K562 (cell line): Measurements from ENCODE around the gene ANKS1B. TPM values are rescaled to one million over a fixed set of nuclear protein-coding genes. Genes with fewer than 3 reads are reported as not detected.

Experiments
- ATAC-seq: fragments of 200-7000 bp; cut with Tn5 transposase; 3 replicates; pipeline ENCODE4 v1.9.1; 2020; ENCODE audit warnings: moderate library complexity
- BruUV-seq: library from RNA; stranded (reverse); fragments of 400-500 nt; replicated peaks from 2 replicates; lab custom pipeline; 2021; lab: Mats Ljungman, UMichigan
- CTCF ChIA-PET: fragments of 300-600 bp; formaldehyde crosslinking; extraction: SDS; loops from one replicate; lab custom pipeline; 2021; ENCODE audit warnings: low intra/inter-chr PET ratio; lab: Yijun Ruan, JAX
- POLR2A ChIA-PET: fragments of 300-600, 350-650 bp; sonication (Branson Sonifier 250); formaldehyde crosslinking; extraction: SDS; loops from one replicate; lab custom pipeline; 2021; ENCODE audit warnings: antibody characterized with exemption, inconsistent platforms; lab: Yijun Ruan, JAX
- DNase-seq, 4 experiments: peaks; one replicate each; pipeline versions ENCODE4 v3.0.0 to v3.0.0-alpha.2; 2011 to 2018; ENCODE audit warnings: low spot score in 3 of 4, mixed read lengths in 3 of 4; ENCODE audit errors: extremely low read depth in 1 of 4
- FAIRE-seq: peaks from 2 replicates; lab custom pipeline; 2011; peaks lifted over from hg19 to GRCh38; lab: Jason Lieb, UNC
- H2AFZ ChIP-seq: 2 replicates; pipeline ENCODE4 v1.6.0; 2011; ENCODE audit warnings: low read depth, low read length, control low read depth, inconsistent platforms
- H3K27ac ChIP-seq: fragments of 200-600 bp; 3 replicates; pipeline ENCODE4 v1.8.0; 2011; ENCODE audit warnings: low read depth, mild to moderate bottlenecking, control low read depth, inconsistent platforms, low read length, moderate library complexity, mixed read lengths; ENCODE audit errors: extremely low read depth
- H3K27me3 ChIP-seq, 2 experiments: fragments of 300-600 bp in 1 of 2; 2 replicates in 1 of 2; 3 replicates in 1 of 2; pipeline versions ENCODE4 v1.6.0 to v1.8.0; 2011; ENCODE audit warnings: inconsistent platforms in 2 of 2, low read length in 2 of 2, mild to moderate bottlenecking in 1 of 2, mixed read lengths in 1 of 2, moderate library complexity in 1 of 2; ENCODE audit not compliant: control insufficient read depth in 2 of 2, insufficient read depth in 2 of 2
- H3K36me3 ChIP-seq: fragments of 300-600 bp; 3 replicates; pipeline ENCODE4 v1.8.0; 2011; ENCODE audit warnings: mild to moderate bottlenecking, low read length, inconsistent platforms; ENCODE audit not compliant: control insufficient read depth, insufficient read depth
- H3K4me1 ChIP-seq, 2 experiments: fragments of 200-600 bp in 1 of 2; replicated peaks in 1 of 2; 2 replicates in 1 of 2; 3 replicates in 1 of 2; pipeline versions ENCODE4 v1.5.1 to v1.8.0; 2011; ENCODE audit warnings: inconsistent platforms in 2 of 2, low read length in 2 of 2, mild to moderate bottlenecking in 1 of 2, mixed read lengths in 1 of 2, moderate library complexity in 1 of 2; ENCODE audit not compliant: control insufficient read depth in 2 of 2, insufficient read depth in 2 of 2
- H3K4me2 ChIP-seq: 2 replicates; pipeline ENCODE4 v1.6.1; 2011; ENCODE audit warnings: low read length, control low read depth, inconsistent platforms, mixed read lengths; ENCODE audit not compliant: insufficient read depth
- H3K4me3 ChIP-seq: fragments of 200-600 bp; sonication (generic), shearing (Covaris generic); 2 replicates; pipeline ENCODE4 v1.5.1; 2016; ENCODE audit warnings: control low read depth, inconsistent platforms
- H3K79me2 ChIP-seq: fragments of 200-600 bp; 3 replicates; pipeline ENCODE4 v1.8.0; 2011; ENCODE audit warnings: low read length, inconsistent platforms; ENCODE audit not compliant: control insufficient read depth, insufficient read depth
- H3K9ac ChIP-seq, 2 experiments: 2 replicates each; pipeline versions ENCODE4 v1.6.0 to v1.6.1; 2011; ENCODE audit warnings: low read depth in 2 of 2, low read length in 2 of 2, control low read depth in 1 of 2, inconsistent platforms in 1 of 2, mild to moderate bottlenecking in 1 of 2, mixed read lengths in 1 of 2; ENCODE audit not compliant: insufficient read depth in 1 of 2
- H3K9me1 ChIP-seq: one replicate; pipeline ENCODE4 v1.6.0; 2011; ENCODE audit warnings: inconsistent platforms, mild to moderate bottlenecking, low read length, moderate library complexity; ENCODE audit not compliant: control insufficient read depth, insufficient read depth
- H3K9me3 ChIP-seq: replicated peaks from 2 replicates; pipeline ENCODE4 v1.5.1; 2011; ENCODE audit warnings: low read depth, low read length, inconsistent platforms; ENCODE audit not compliant: control insufficient read depth, insufficient read depth
- H4K20me1 ChIP-seq: replicated peaks from 2 replicates; pipeline ENCODE4 v1.6.1; 2011; ENCODE audit warnings: low read length, inconsistent platforms, mixed read lengths; ENCODE audit not compliant: control insufficient read depth, insufficient read depth
- ADNP ChIP-seq: fragments of 200-800 bp; sonication (Bioruptor generic); IDR thresholded peaks from 2 replicates; pipeline ENCODE4 v1.6.1; 2016; ENCODE audit warnings: missing genetic modification characterization, missing compliant biosample characterization
- CC2D1A ChIP-seq: fragments of 450-650 bp; IDR thresholded peaks from 2 replicates; pipeline ENCODE4 v1.6.1; 2017; ENCODE audit warnings: mild to moderate bottlenecking
- E2F3 ChIP-seq: fragments of 250-450 bp; sonication (Bioruptor Pico); IDR thresholded peaks from 2 replicates; pipeline ENCODE4 v1.4.0; 2020; ENCODE audit warnings: mild to moderate bottlenecking
- KAT2B ChIP-seq: IDR thresholded peaks from one replicate; pipeline ENCODE4 v1.6.1; 2012; ENCODE audit warnings: low read depth, mild to moderate bottlenecking, control low read depth, inconsistent platforms, low read length, moderate library complexity
- PHTF2 ChIP-seq: fragments of 250-450 bp; sonication (Bioruptor Pico); IDR thresholded peaks from 2 replicates; pipeline ENCODE4 v1.5.0; 2021; ENCODE audit warnings: mild to moderate bottlenecking
- POLR2G ChIP-seq: fragments of 200-400 bp; formaldehyde crosslinking; IDR thresholded peaks from 2 replicates; pipeline ENCODE4 v1.6.1; 2017; ENCODE audit warnings: low read depth, mild to moderate bottlenecking, antibody characterized with exemption, low read length, moderate library complexity
- TAF7 ChIP-seq: fragments of 450-650 bp; IDR thresholded peaks from 2 replicates; pipeline ENCODE4 v1.6.1; 2016; ENCODE audit warnings: missing genetic modification characterization, missing compliant biosample characterization
- ZC3H4 ChIP-seq: sonication (generic); formaldehyde crosslinking; IDR thresholded peaks from 2 replicates; pipeline ENCODE4 v1.9.0; 2021; ENCODE audit warnings: missing genetic modification reagents, borderline replicate concordance
- ZC3H8 ChIP-seq: fragments of 450-650 bp; IDR thresholded peaks from 2 replicates; pipeline ENCODE4 v1.6.1; 2017
- ZNF184 ChIP-seq: sonication (generic); formaldehyde crosslinking; IDR thresholded peaks from 2 replicates; pipeline ENCODE4 v1.5.0; 2020; ENCODE audit warnings: missing genetic modification reagents
- ZNF778 ChIP-seq: fragments of 450-650 bp; formaldehyde crosslinking; IDR thresholded peaks from 2 replicates; pipeline ENCODE4 v1.4.0; 2020; ENCODE audit warnings: mild to moderate bottlenecking, moderate library complexity
- WGBS: fragments of 100-300 bp; shearing (Covaris generic); methylation state at CpG from one replicate; pipeline ENCODE4 v1.1.6; 2016; ENCODE audit warnings: low coverage, mixed read lengths; ENCODE audit not compliant: insufficient coverage; ENCODE audit errors: missing lambda C conversion rate; 5-methylcytosine and 5-hydroxymethylcytosine counted together
- in situ Hi-C: fragments of 300-500 bp; cut with MboI; formaldehyde crosslinking; loops from 4 replicates; pipeline ENCODE4 v1.15.0; 2018; ENCODE audit warnings: inconsistent platforms, mixed read lengths
- intact Hi-C: fragments of 100-400 bp; cut with micrococcal nuclease; formaldehyde crosslinking; loops from 2 replicates; pipeline ENCODE4 v1.14.2; 2022
- polyA plus RNA-seq, 8 experiments: library from polyadenylated mRNA; depleted of rRNA in 4 of 8; stranded (reverse) in 5 of 8; unstranded in 3 of 8; fragments of >200 nt; fragmentation: Nextera tagmentation in 2 of 8; fragmentation: Illumina TruSeq in 1 of 8; extraction: Ambion mirVana in 2 of 8; extraction: Trizol in 1 of 8; gene quantifications; 2 replicates each; pipeline versions ENCODE4 v1.2.1 to v1.2.3, GENCODE V29; 2011 to 2014; ENCODE audit warnings: inconsistent platforms in 1 of 8, missing spikeins in 1 of 8
- total RNA-seq, 7 experiments: library from RNA; depleted of rRNA in 6 of 7; stranded (reverse); fragments of >200 nt in 6 of 7; fragmentation: Illumina TruSeq in 2 of 7; extraction: Trizol in 2 of 7; gene quantifications; 2 replicates each; pipeline versions ENCODE4 v1.2.1 to v1.2.3, GENCODE V29; 2011 to 2021; ENCODE audit warnings: low replicate concordance in 1 of 7
- TF ChIP-seq, protein P1 (sequence below): fragments of 250-450 bp; sonication (Bioruptor Pico); IDR thresholded peaks from 2 replicates; pipeline ENCODE4 v1.4.0; 2020; ENCODE audit warnings: mild to moderate bottlenecking, moderate library complexity
- TF ChIP-seq, protein P2 (sequence below): fragments of 450-650 bp; formaldehyde crosslinking; IDR thresholded peaks from 2 replicates; pipeline ENCODE4 v1.4.0; 2020; ENCODE audit warnings: mild to moderate bottlenecking, moderate library complexity
- TF ChIP-seq, protein P3 (sequence below): fragments of 250-450 bp; sonication (Bioruptor Pico); IDR thresholded peaks from 2 replicates; pipeline ENCODE4 v1.8.0; 2022; ENCODE audit warnings: moderate library complexity, mild to moderate bottlenecking, inconsistent platforms
- TF ChIP-seq, protein P4 (sequence below): sonication (generic); IDR thresholded peaks from 2 replicates; pipeline ENCODE4 v1.6.1; 2016

ANKS1B gene
- total and polyA plus RNA-seq, 9 of the 15 experiments (the other 6 are each of a cell fraction or from before 2014, with no cell fraction given): 0.04 to 0.47 (median 0.28) TPM; not detected in 4

DNA sequence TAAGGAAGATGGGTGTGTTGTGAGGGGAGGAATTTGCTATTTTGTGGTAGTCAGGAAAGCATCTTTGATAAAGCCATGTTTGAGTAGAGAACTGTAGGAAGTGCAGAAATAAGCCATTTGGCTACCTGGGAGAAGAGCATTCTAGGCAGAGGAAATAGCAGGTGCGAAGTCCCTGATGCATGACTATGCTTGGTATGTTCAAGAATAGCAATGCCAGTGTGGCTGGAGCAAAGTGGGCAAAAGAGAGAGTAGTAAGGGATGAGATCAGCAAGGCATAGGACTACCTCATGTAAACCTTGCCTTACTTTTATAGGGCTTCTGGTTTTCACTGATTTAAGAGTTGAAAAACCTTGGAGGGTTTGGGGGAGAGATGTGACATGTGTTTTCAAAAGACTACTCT is 702.6 kb downstream of the ANKS1B start:
- Histone ChIP-seq H3K36me3 (no peaks in the 10 kb centered on the region), H3K79me2 (no peaks in the 10 kb centered on the region), H4K20me1 (no peaks in the 10 kb centered on the region), H3K4me2 (no peak overlapping the region), H3K9me1 (no peaks in the 10 kb centered on the region), H3K9me3 (no peaks in the 10 kb centered on the region; the same call in 1 of the 2 replicates), H3K4me1 (no peaks in the 10 kb centered on the region), H3K9ac (no peak overlapping the region), H2AFZ (no peak overlapping the region), H3K4me3 (no peak overlapping the region), H3K27me3 (no peaks in the 10 kb centered on the region), H3K27ac (no peak overlapping the region)
- ATAC-seq: no peak
- intact Hi-C loops: no loop called here
- no TSS peak for BruUV-seq
- CTCF ChIA-PET: no interaction called here
- 0% methylated on average over 1 of the region's 1 CpG for WGBS
- POLR2A ChIA-PET: no interaction called here
- no peak for DNase-seq
- in situ Hi-C loops: no loop called here
- no peak for FAIRE-seq
- TF ChIP-seq PHTF2 (CRISPR knock-in tag): no peak
- TF ChIP-seq, protein P1, sequence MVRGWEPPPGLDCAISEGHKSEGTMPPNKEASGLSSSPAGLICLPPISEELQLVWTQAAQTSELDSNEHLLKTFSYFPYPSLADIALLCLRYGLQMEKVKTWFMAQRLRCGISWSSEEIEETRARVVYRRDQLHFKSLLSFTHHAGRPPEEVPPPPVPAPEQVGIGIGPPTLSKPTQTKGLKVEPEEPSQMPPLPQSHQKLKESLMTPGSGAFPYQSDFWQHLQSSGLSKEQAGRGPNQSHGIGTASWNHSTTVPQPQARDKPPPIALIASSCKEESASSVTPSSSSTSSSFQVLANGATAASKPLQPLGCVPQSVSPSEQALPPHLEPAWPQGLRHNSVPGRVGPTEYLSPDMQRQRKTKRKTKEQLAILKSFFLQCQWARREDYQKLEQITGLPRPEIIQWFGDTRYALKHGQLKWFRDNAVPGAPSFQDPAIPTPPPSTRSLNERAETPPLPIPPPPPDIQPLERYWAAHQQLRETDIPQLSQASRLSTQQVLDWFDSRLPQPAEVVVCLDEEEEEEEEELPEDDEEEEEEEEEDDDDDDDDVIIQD (CRISPR knock-in tag): no peak
- no peak for TF ChIP-seq ZC3H8
- TF ChIP-seq TAF7 (tag): no peak
- no peak for TF ChIP-seq POLR2G
- TF ChIP-seq ZC3H4 (CRISPR knock-in tag): no peak
- TF ChIP-seq KAT2B: no peak
- TF ChIP-seq ADNP: no peak
- no peak for TF ChIP-seq CC2D1A
- no peak for TF ChIP-seq ZNF184
- TF ChIP-seq, protein P2, sequence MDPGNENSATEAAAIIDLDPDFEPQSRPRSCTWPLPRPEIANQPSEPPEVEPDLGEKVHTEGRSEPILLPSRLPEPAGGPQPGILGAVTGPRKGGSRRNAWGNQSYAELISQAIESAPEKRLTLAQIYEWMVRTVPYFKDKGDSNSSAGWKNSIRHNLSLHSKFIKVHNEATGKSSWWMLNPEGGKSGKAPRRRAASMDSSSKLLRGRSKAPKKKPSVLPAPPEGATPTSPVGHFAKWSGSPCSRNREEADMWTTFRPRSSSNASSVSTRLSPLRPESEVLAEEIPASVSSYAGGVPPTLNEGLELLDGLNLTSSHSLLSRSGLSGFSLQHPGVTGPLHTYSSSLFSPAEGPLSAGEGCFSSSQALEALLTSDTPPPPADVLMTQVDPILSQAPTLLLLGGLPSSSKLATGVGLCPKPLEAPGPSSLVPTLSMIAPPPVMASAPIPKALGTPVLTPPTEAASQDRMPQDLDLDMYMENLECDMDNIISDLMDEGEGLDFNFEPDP (CRISPR knock-in tag): no peak
- TF ChIP-seq, protein P3, sequence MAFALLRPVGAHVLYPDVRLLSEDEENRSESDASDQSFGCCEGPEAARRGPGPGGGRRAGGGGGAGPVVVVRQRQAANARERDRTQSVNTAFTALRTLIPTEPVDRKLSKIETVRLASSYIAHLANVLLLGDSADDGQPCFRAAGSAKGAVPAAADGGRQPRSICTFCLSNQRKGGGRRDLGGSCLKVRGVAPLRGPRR: no peak
- TF ChIP-seq, protein P4, sequence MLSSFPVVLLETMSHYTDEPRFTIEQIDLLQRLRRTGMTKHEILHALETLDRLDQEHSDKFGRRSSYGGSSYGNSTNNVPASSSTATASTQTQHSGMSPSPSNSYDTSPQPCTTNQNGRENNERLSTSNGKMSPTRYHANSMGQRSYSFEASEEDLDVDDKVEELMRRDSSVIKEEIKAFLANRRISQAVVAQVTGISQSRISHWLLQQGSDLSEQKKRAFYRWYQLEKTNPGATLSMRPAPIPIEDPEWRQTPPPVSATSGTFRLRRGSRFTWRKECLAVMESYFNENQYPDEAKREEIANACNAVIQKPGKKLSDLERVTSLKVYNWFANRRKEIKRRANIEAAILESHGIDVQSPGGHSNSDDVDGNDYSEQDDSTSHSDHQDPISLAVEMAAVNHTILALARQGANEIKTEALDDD: no peak
- no peak for TF ChIP-seq ZNF778
- TF ChIP-seq E2F3 (CRISPR knock-in tag): no peak
